Mesodermal cell (in vitro differentiated cells): ENCODE results near the gene ZDHHC19.
"Not testable (repeated sequence)": the region's sequence is repeated elsewhere in the genome, so short reads cannot be mapped to it uniquely, and the experiment has no call there.

Experiments used
- H3K27ac ChIP-seq: 2 replicates; pipeline ENCODE4 v1.7.0; 2013; ENCODE audit warnings: mild to moderate bottlenecking, low read depth, low read length, moderate library complexity; ENCODE audit not compliant: severe bottlenecking
- H3K36me3 ChIP-seq: 2 replicates; pipeline ENCODE4 v1.7.1; 2013; ENCODE audit warnings: mild to moderate bottlenecking, low read length, moderate library complexity; ENCODE audit not compliant: control insufficient read depth, insufficient read depth
- H3K4me1 ChIP-seq: one replicate; pipeline ENCODE4 v1.7.1; 2013; ENCODE audit warnings: mild to moderate bottlenecking, low read length; ENCODE audit not compliant: insufficient read depth, control insufficient read depth, poor library complexity, severe bottlenecking
- H3K4me3 ChIP-seq: 2 replicates; pipeline ENCODE4 v1.7.0; 2013; ENCODE audit warnings: low read length, control low read depth, mild to moderate bottlenecking; ENCODE audit not compliant: insufficient read depth, poor library complexity, severe bottlenecking; ENCODE audit errors: extremely low read depth
- H3K9me3 ChIP-seq: 2 replicates; pipeline ENCODE4 v1.7.1; 2013; ENCODE audit warnings: mild to moderate bottlenecking, low read length, moderate library complexity; ENCODE audit not compliant: control insufficient read depth
- WGBS, 2 experiments: methylation state at CpG; one replicate each; pipeline ENCODE4 v1.1.5; 2013; ENCODE audit warnings: missing lambda C conversion rate in 2 of 2; ENCODE audit not compliant: insufficient coverage in 2 of 2; 5-methylcytosine and 5-hydroxymethylcytosine counted together

ZDHHC19 gene

DNA sequence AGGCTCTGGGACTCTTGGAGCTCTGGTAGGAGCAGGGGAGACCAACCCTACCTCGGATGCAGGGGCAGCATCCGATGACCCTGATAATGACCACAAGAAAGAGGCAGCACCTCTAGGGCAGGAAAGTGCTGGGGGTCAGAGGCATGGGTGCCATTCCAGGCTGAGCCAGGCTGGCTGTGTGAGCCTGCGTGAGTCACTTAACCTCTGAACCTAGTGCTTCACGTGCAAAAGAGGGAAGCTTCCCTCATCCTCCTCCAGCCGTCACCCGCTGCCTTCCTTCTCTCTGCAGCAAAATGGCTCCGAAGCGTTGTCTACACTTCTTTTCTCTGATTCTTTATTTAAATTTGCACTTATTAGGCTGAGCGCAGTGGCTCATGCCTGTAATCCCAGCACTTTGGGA, 35.5 kb downstream of the ZDHHC19 start:
- H3K4me3 ChIP-seq: no peak overlapping the region
- H3K9me3 ChIP-seq: no peaks in the 10 kb centered on the region
- WGBS, 2 experiments: 81 to 84% methylated on average over 9 of the region's 9 CpGs
- peaks cover 4% of the 10 kb centered on the region for H3K4me1 ChIP-seq
- no peaks in the 10 kb centered on the region for H3K36me3 ChIP-seq
- H3K27ac ChIP-seq: no peak overlapping the region

DNA sequence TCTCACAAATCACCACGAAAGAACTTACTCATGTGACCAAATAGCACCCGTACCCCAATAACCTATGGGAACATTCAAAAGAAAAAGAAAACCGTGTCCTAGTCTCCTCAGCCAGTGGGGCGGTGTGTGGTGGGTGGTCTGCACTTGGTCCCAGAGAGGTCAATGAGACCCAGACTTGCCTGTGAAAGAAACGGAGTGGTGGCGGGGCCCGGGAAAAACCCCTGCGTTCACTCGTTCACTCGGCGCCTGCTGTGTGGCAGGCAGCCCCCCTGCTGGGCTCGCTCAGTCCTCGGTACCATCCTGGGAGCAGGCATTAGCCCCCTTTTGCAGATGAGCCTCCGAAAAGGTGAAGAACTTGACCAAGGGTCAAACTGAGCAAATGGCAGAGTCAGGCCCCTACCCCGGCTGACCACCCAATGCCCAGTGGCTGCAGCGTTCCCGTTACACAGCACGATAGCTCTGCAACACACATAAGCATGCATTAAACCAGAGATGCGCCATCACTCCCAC, 36.0 kb downstream of the ZDHHC19 start:
- Histone ChIP-seq H3K4me1 (peaks cover 4% of the 10 kb centered on the region), H3K4me3 (no peak overlapping the region), H3K36me3 (no peaks in the 10 kb centered on the region), H3K9me3 (no peaks in the 10 kb centered on the region), H3K27ac (no peak overlapping the region)
- 82 to 94% methylated on average over 13 to 19 of the region's 19 CpGs for WGBS, 2 experiments

DNA sequence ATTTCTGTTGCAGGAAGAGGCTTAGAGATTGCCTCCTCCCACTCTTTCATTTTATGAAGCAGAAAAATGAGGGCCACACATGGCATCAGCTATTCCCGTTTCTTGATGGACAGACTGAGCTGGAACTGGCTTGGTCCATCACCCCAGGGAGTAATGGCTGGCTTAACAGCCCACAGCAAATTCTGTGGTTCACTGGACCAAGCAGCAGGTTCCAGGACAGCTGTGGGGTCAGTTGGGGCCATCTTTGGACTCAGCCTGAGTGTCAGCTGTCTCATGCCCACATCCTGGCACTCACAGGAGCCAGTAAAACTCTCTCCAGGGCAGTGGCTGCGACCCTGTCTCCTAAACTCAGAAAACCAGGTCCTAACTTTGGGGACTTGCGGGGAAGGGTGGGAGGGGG, 36.5 kb downstream of the ZDHHC19 start:
- H3K36me3 ChIP-seq: no peaks in the 10 kb centered on the region
- peaks cover 4% of the 10 kb centered on the region for H3K4me1 ChIP-seq
- H3K27ac ChIP-seq: no peak overlapping the region
- no peaks in the 10 kb centered on the region for H3K9me3 ChIP-seq
- no peak overlapping the region for H3K4me3 ChIP-seq
- 86 to 94% methylated on average over 1 to 2 of the region's 3 CpGs for WGBS, 2 experiments

DNA sequence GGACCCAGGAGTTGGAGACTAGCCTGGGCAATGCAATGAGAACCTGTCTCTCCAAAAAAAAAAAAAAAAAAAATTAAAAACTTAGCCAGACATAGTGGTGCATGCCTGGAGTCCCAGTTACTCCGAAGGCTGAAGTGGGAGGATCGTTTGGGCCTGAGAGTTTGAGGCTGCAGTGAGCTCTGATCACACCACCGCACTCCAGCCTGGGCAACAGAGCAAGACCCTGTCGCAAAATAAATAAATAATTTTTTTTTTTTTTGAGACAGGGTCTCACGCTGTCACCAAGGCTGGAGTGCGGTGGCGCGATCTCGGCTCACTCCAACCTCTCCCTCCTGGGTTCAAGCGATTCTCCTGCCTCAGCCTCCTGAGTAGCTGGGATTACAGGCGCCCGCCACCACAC, 40.9 kb downstream of the ZDHHC19 start:
- not testable (repeated sequence) for H3K9me3 ChIP-seq, H3K36me3 ChIP-seq, H3K4me1 ChIP-seq, H3K4me3 ChIP-seq, H3K27ac ChIP-seq
- WGBS, 2 experiments: 95 to 96% methylated on average over 7 to 8 of the region's 12 CpGs

DNA sequence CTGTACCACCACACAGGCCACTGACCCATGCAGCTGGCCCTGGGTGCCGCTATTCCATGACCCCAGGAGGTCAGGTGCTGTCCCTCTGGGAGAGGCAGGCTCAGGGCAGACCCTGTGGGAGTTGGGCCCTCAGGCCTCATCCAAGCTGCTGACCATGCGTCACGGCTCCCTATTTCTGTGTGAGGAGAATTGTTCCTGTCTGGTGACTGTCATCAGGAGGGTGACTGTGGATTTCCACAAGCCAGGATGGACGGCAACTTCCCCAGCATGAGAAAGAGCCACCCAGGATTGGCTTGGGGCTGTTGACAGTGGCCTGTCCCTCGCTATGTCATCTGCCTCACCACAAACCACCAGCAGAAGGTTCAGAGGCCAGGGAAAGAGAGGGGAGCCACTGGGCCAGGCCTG, 41.4 kb downstream of the ZDHHC19 start:
- Histone ChIP-seq H3K27ac (no peak overlapping the region), H3K4me3 (no peak overlapping the region), H3K9me3 (no peaks in the 10 kb centered on the region), H3K4me1 (no peaks in the 10 kb centered on the region), H3K36me3 (no peaks in the 10 kb centered on the region)
- WGBS, 2 experiments: 95 to 100% methylated on average over 3 to 5 of the region's 5 CpGs

DNA sequence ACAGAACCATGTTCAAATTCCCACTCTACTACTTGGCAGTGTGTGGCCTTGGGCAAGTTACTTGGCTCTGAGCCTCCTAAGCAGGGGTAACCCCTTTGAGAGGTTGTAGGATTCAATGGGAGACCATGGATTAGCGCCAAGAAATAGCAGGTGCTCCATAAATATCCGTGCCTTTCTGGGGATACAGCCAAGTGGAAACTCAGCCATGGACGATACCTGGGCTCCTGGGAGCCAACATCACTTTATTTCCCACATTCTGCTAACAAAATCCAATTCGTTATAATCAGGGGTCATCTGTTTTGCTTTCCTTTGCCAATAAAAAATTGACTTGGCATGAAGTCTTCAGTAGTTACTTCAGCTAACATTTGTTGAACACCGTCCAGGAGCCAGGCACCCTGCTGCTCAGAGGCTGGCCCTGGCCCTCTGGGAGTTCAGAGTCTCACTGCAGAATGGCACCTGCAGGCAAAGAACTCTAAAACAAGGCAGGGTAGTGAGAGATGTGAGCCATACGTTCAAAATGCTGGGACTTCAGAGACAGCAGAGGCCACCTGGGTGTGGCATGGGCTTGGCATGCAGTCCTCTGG, 42.3 kb downstream of the ZDHHC19 start:
- WGBS, 2 experiments: 91 to 94% methylated on average over 5 to 6 of the region's 6 CpGs
- no peak overlapping the region for H3K4me3 ChIP-seq
- H3K27ac ChIP-seq: no peak overlapping the region
- H3K9me3 ChIP-seq: no peaks in the 10 kb centered on the region
- H3K4me1 ChIP-seq: no peaks in the 10 kb centered on the region
- no peaks in the 10 kb centered on the region for H3K36me3 ChIP-seq

DNA sequence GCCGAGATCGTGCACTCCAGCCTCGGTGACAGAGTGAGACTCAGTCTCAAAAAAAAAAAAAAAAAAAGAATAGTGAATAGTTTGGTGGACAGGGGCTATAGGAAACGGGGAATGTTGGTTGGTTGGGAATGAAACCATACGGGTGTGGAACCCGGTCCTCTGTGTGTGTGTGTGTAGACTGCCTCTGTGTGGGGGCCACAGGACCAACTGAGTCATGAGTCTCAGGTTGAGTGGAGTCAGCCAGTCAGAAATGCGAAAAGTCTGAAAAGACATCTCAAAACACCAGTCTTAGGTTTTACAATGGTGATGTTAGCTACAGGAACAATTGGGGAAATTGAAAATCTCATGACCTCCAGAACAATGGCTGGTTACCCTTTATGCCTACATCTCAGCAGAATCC, 44.5 kb downstream of the ZDHHC19 start:
- Histone ChIP-seq H3K4me1 (no peaks in the 10 kb centered on the region), H3K36me3 (no peaks in the 10 kb centered on the region), H3K27ac (no peak overlapping the region), H3K9me3 (no peaks in the 10 kb centered on the region), H3K4me3 (no peak overlapping the region)
- WGBS, 2 experiments: 89 to 94% methylated on average over 3 to 6 of the region's 7 CpGs

DNA sequence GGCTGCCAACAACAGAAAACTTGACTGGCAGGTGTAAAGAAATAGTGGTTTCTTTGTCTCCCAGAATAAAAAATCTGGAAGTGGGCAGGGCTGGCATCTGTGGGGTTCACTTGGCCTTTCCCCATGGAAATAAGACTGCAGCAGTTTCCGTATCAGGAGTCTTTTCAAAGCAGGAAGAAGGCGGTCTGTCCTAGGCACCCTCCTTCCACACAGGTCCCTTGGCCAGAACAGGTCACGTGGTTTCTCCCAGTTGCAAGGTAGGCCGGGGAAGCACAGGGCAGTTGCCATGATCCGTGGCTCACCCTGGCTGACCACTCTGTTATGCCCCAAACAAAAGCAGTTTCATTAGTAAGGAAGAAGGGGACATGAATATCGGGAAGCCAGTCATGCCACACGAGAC, 45.4 kb downstream of the ZDHHC19 start:
- no peak overlapping the region for H3K27ac ChIP-seq
- no peak overlapping the region for H3K4me3 ChIP-seq
- no peaks in the 10 kb centered on the region for H3K9me3 ChIP-seq
- H3K36me3 ChIP-seq: no peaks in the 10 kb centered on the region
- H3K4me1 ChIP-seq: no peaks in the 10 kb centered on the region
- 85 to 91% methylated on average over 7 of the region's 7 CpGs for WGBS, 2 experiments

DNA sequence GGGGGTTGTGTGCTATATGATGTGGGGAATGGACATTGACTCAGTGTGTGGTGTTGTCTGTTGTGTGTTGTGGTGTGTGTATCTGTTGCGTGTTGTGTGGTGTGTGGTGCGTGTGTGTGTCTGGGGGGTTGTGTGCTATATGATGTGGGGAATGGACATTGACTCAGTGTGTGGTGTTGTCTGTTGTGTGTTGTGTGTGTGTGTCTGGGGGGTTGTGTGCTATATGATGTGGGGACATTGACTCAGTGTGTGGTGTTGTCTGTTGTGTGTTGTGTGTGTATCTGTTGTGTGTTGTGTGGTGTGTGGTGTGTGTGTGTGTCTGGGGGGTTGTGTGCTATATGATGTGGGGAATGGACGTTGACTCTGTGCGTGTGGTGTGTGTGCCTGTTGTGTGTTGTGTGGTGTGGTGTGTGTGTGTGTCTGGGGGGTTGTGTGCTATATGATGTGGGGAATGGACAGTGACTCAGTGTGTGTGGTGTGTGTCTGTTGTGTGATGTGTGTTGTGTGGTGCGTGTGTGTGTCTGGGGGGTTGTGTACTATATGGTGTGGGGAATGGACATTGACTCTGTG, 46.1 kb downstream of the ZDHHC19 start:
- not testable (repeated sequence) for H3K4me3 ChIP-seq

DNA sequence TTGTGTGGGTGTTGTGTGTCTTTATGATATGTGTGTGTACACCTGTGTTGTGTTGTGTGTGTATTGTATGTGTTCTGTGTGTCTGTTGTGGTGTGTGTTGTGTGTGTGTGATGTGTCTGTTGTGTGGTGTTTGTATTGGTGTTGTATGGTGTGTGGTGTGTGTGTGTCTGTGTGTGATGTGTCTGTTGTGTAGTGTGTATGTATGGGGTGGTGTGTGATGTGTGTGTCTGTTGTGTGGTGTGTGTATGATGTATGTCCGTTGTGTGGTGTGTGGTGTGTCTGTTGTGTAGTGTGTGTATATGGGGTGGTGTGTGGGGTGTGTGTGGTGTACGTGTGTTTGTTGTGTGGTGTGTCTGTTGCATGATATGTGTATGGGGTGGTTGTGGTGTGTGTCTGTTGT, 46.6 kb downstream of the ZDHHC19 start:
- Histone ChIP-seq H3K4me1 (no peaks in the 10 kb centered on the region), H3K4me3 (no peak overlapping the region), H3K9me3 (no peaks in the 10 kb centered on the region), H3K36me3 (no peaks in the 10 kb centered on the region), H3K27ac (no peak overlapping the region)
- 85 to 100% methylated on average over 1 of the region's 2 CpGs for WGBS, 2 experiments

More for the DNA sequence above, 46.1 kb downstream of the ZDHHC19 start:
- not testable (repeated sequence) for H3K9me3 ChIP-seq, H3K27ac ChIP-seq, H3K4me1 ChIP-seq, H3K36me3 ChIP-seq
- WGBS, 2 experiments: 91 to 98% methylated on average over 4 to 5 of the region's 5 CpGs

DNA sequence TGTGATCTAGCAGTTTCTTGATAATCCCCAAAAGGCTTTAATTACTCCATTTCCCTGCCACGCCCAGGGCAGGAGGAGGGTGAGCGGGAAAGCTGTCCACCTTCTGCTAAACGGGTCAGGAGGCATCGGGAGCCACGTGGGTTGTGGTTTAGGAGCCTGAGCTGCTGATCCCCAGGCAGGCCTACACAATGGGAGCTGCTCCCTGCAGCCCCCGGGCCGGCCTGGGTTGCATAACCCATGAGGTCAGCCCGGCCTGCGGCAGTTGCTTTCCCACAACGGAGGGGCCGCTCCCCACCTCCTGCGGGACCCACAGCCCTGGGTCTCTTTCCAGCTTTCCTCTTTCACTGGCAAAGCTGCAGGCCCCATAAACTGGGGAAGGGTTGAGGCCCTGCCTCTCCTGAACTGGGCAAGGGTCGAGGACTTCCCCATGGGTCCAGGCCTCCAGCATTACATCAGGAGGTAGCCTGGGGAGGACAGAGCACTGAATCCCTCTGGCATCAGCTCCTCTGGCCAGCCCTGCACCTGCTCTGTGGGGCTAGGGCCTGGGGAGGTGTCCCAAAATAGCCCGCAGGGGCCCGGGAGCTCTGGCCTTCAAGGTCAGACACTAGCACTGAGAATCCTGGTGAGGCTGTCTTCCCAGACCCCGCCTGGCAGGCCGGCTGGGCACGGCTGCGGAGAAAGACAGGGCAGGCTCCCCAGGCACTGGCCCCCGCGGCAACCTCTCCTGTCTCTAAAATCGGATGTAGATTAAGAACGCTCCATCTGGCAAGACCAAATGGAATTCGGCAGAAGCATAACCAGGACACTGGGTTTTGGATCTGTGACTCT, 47.3 kb downstream of the ZDHHC19 start:
- Histone ChIP-seq H3K36me3 (no peaks in the 10 kb centered on the region), H3K9me3 (no peaks in the 10 kb centered on the region), H3K4me1 (no peaks in the 10 kb centered on the region), H3K27ac (no peak overlapping the region), H3K4me3 (no peak overlapping the region)
- WGBS, 2 experiments: 87 to 88% methylated on average over 22 to 24 of the region's 24 CpGs
